Parathyroid adenoma (tissue), 2 donors: ENCODE data around the gene CLDN16.

Experiments used
- H2AFZ ChIP-seq: fragments of 300-600 bp; sonication (generic); one replicate; pipeline ENCODE4 v1.7.0; 2017; ENCODE audit warnings: antibody characterized with exemption, mild to moderate bottlenecking
- H3K27ac ChIP-seq: fragments of 300-600 bp; sonication (generic); one replicate; pipeline ENCODE4 v1.7.0; 2017
- H3K27me3 ChIP-seq: fragments of 300-600 bp; sonication (generic); one replicate; pipeline ENCODE4 v1.7.0; 2017; ENCODE audit warnings: low read length; ENCODE audit not compliant: control insufficient read depth, insufficient read depth
- H3K36me3 ChIP-seq: fragments of 300-600 bp; sonication (generic); one replicate; pipeline ENCODE4 v1.7.0; 2017; ENCODE audit warnings: low read length; ENCODE audit not compliant: control insufficient read depth, insufficient read depth
- H3K4me1 ChIP-seq: fragments of 300-600 bp; sonication (generic); one replicate; pipeline ENCODE4 v1.7.0; 2017; ENCODE audit warnings: control low read depth
- H3K4me2 ChIP-seq: fragments of 300-600 bp; sonication (generic); one replicate; pipeline ENCODE4 v1.7.0; 2017; ENCODE audit warnings: low read length
- H3K4me3 ChIP-seq: fragments of 300-600 bp; sonication (generic); one replicate; pipeline ENCODE4 v1.7.0; 2017; ENCODE audit warnings: low read depth, low read length
- H3K79me2 ChIP-seq: fragments of 300-600 bp; sonication (generic); one replicate; pipeline ENCODE4 v1.7.0; 2017; ENCODE audit warnings: control low read depth
- H3K9ac ChIP-seq: fragments of 300-600 bp; sonication (generic); one replicate; pipeline ENCODE4 v1.7.0; 2017; ENCODE audit warnings: mild to moderate bottlenecking
- H3K9me3 ChIP-seq: fragments of 300-600 bp; sonication (generic); one replicate; pipeline ENCODE4 v1.7.0; 2017; ENCODE audit warnings: low read length; ENCODE audit not compliant: control insufficient read depth
- CTCF ChIP-seq: fragments of 300-600 bp; sonication (generic); IDR thresholded peaks from one replicate; pipeline ENCODE4 v1.7.0; 2017; ENCODE audit warnings: antibody characterized with exemption, mild to moderate bottlenecking
- donor health status: primary hyperparathyroidism.

The CLDN16 gene

GRCh38 chr3:190388703-190389102 is 740 bp downstream of the CLDN16 start:
- Histone ChIP-seq H3K4me1 (no peaks in the 10 kb centered on the region), H3K4me3 (no peak overlapping the region), H3K36me3 (no peaks in the 10 kb centered on the region), H3K4me2 (no peak overlapping the region), H3K27me3 (no peaks in the 10 kb centered on the region), H3K9me3 (no peaks in the 10 kb centered on the region), H3K27ac (no peak overlapping the region), H3K79me2 (no peaks in the 10 kb centered on the region), H3K9ac (no peak overlapping the region), H2AFZ (no peak overlapping the region)
- TF ChIP-seq CTCF: no peak

GRCh38 chr3:190396001-190396400 is 8.0 kb downstream of the CLDN16 start:
- H3K79me2 ChIP-seq: no peaks in the 10 kb centered on the region
- TF ChIP-seq CTCF: no peak
- H3K9me3 ChIP-seq: no peaks in the 10 kb centered on the region
- H3K4me1 ChIP-seq: no peaks in the 10 kb centered on the region
- no peak overlapping the region for H3K9ac ChIP-seq
- H3K36me3 ChIP-seq: no peaks in the 10 kb centered on the region
- no peak overlapping the region for H3K4me3 ChIP-seq
- no peak overlapping the region for H3K27ac ChIP-seq
- no peak overlapping the region for H3K4me2 ChIP-seq
- H2AFZ ChIP-seq: no peak overlapping the region
- no peaks in the 10 kb centered on the region for H3K27me3 ChIP-seq

GRCh38 chr3:190397889-190398288 is 9.9 kb downstream of the CLDN16 start:
- TF ChIP-seq CTCF: no peak
- Histone ChIP-seq H3K9me3 (no peaks in the 10 kb centered on the region), H2AFZ (no peak overlapping the region), H3K36me3 (no peaks in the 10 kb centered on the region), H3K27me3 (no peaks in the 10 kb centered on the region), H3K4me3 (no peak overlapping the region), H3K27ac (no peak overlapping the region), H3K4me2 (no peak overlapping the region), H3K4me1 (no peaks in the 10 kb centered on the region), H3K9ac (no peak overlapping the region), H3K79me2 (no peaks in the 10 kb centered on the region)

- no peaks in the 10 kb centered on the region for H3K4me1 ChIP-seq
- H3K79me2 ChIP-seq: no peaks in the 10 kb centered on the region
- no peak for TF ChIP-seq CTCF
- no peak overlapping the region for H2AFZ ChIP-seq
- H3K4me3 ChIP-seq: no peak overlapping the region
- H3K9ac ChIP-seq: no peak overlapping the region
- H3K4me2 ChIP-seq: no peak overlapping the region
- H3K9me3 ChIP-seq: no peaks in the 10 kb centered on the region
- H3K36me3 ChIP-seq: no peaks in the 10 kb centered on the region
- no peaks in the 10 kb centered on the region for H3K27me3 ChIP-seq
- H3K27ac ChIP-seq: no peak overlapping the region
Measured at GRCh38 chr3:190399677-190400076, 11.7 kb downstream of the CLDN16 start.

- no peaks in the 10 kb centered on the region for H3K79me2 ChIP-seq
- H3K27ac ChIP-seq: no peak overlapping the region
- no peak overlapping the region for H3K4me3 ChIP-seq
- H3K4me2 ChIP-seq: no peak overlapping the region
- H3K9me3 ChIP-seq: no peaks in the 10 kb centered on the region
- no peak for TF ChIP-seq CTCF
- H3K9ac ChIP-seq: no peak overlapping the region
- no peaks in the 10 kb centered on the region for H3K27me3 ChIP-seq
- H3K4me1 ChIP-seq: no peaks in the 10 kb centered on the region
- no peaks in the 10 kb centered on the region for H3K36me3 ChIP-seq
- H2AFZ ChIP-seq: no peak overlapping the region
Measured at GRCh38 chr3:190401963-190402362, 14.0 kb downstream of the CLDN16 start.
